ENCODE results near the gene SORCS2.

- TF ChIP-seq CTCF (IDR thresholded peaks at IDR 0.05): no peak
- no peak for TF ChIP-seq POLR2A (IDR thresholded peaks at IDR 0.05)
Observed at GRCh38 chr4:7422151-7422897, 230.0 kb downstream of the SORCS2 start.

Measured in prostate gland (tissue), 2 donors.